MM.1S (cell line): Measurements from ENCODE around the gene ANKK1.

Experiments
- DNase-seq: peaks from one replicate; pipeline ENCODE4 v3.0.0-alpha.2; 2015
- H2AFZ ChIP-seq: fragments of 300-600 bp; sonication (generic); 2 replicates; pipeline ENCODE4 v1.6.0; 2016; ENCODE audit warnings: antibody characterized with exemption, low read length
- H3F3A ChIP-seq: fragments of 300-600 bp; sonication (generic); 2 replicates; pipeline ENCODE4 v1.6.1; 2016; ENCODE audit warnings: mild to moderate bottlenecking, antibody characterized with exemption, low read length, moderate library complexity, mixed read lengths; ENCODE audit not compliant: insufficient read depth
- H3K27ac ChIP-seq: fragments of 300-600 bp; sonication (generic); 2 replicates; pipeline ENCODE4 v1.5.1; 2016; ENCODE audit warnings: mild to moderate bottlenecking, low read length
- H3K27me3 ChIP-seq: fragments of 300-600 bp; sonication (generic); replicated peaks from 2 replicates; pipeline ENCODE4 v1.6.0; 2016; ENCODE audit warnings: low read length; ENCODE audit not compliant: insufficient read depth
- H3K36me3 ChIP-seq: fragments of 300-600 bp; sonication (generic); replicated peaks from 2 replicates; pipeline ENCODE4 v1.6.1; 2016; ENCODE audit warnings: mild to moderate bottlenecking, low read length, mixed read lengths; ENCODE audit not compliant: insufficient read depth
- H3K4me1 ChIP-seq: fragments of 300-600 bp; sonication (generic); 2 replicates; pipeline ENCODE4 v1.6.1; 2016; ENCODE audit warnings: low read length, mixed read lengths
- H3K4me2 ChIP-seq: fragments of 300-600 bp; sonication (generic); 2 replicates; pipeline ENCODE4 v1.6.0; 2016; ENCODE audit warnings: low read depth, low read length
- H3K4me3 ChIP-seq: fragments of 300-600 bp; sonication (generic); 2 replicates; pipeline ENCODE4 v1.5.1; 2016; ENCODE audit warnings: low read length, mixed read lengths
- H3K79me2 ChIP-seq: fragments of 300-600 bp; sonication (generic); 2 replicates; pipeline ENCODE4 v1.6.1; 2016; ENCODE audit warnings: mixed run types, low read length, mixed read lengths
- H3K9ac ChIP-seq: fragments of 300-600 bp; sonication (generic); 2 replicates; pipeline ENCODE4 v1.6.1; 2016; ENCODE audit warnings: low read length, mixed read lengths
- H3K9me2 ChIP-seq: fragments of 300-600 bp; sonication (generic); replicated peaks from 2 replicates; pipeline ENCODE4 v1.6.1; 2016; ENCODE audit warnings: mild to moderate bottlenecking, low read length, mixed read lengths; ENCODE audit not compliant: insufficient read depth
- H3K9me3 ChIP-seq: fragments of 300-600 bp; sonication (generic); replicated peaks from 2 replicates; pipeline ENCODE4 v1.6.1; 2016; ENCODE audit warnings: mild to moderate bottlenecking, low read length, mixed read lengths; ENCODE audit not compliant: insufficient read depth
- H4K20me1 ChIP-seq: fragments of 300-600 bp; sonication (generic); 2 replicates; pipeline ENCODE4 v1.6.1; 2016; ENCODE audit warnings: mild to moderate bottlenecking, low read length, moderate library complexity, mixed read lengths; ENCODE audit not compliant: insufficient read depth
- EZH2 ChIP-seq: fragments of 300-600 bp; sonication (generic); optimal IDR thresholded peaks from 2 replicates; pipeline ENCODE3; 2017; ENCODE audit warnings: low read depth, mild to moderate bottlenecking, antibody characterized with exemption, low read length, mixed read lengths
- EZH2phosphoT487 ChIP-seq: fragments of 300-600 bp; sonication (generic); IDR thresholded peaks from 2 replicates; pipeline ENCODE4 v1.6.1; 2018; ENCODE audit warnings: antibody characterized with exemption, low read length
- TF ChIP-seq, protein P1 (sequence below): fragments of 300-600 bp; sonication (generic); IDR thresholded peaks from 2 replicates; pipeline ENCODE4 v1.5.1; 2016; ENCODE audit warnings: antibody characterized with exemption, low read length, mixed read lengths

Gene ANKK1

DNA sequence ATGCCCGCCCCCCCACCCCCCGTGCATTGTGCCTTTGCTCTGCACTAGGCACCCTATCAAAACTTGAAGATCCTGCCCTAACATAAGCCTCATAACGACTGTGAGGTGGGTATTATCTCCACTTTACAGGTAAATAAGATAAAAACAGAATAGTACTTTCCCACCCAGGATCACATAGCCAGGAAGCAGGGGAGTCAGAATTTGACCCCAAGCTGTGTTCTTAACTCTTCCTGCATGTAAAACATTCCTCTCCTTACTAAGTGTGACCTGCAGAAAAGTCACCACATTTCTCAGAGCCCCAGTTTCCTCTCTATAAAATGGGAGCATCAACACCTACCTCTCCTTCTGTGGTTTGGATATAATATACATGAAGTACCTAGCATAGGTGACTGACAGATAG lies 18.2 kb upstream of the ANKK1 start:
- no peaks in the 10 kb centered on the region for H3K27me3 ChIP-seq
- no peak for DNase-seq
- H3K4me3 ChIP-seq, result no peak overlapping the region
- H3K4me1 ChIP-seq, result no peaks in the 10 kb centered on the region
- no peaks in the 10 kb centered on the region for H3K79me2 ChIP-seq
- H2AFZ ChIP-seq, result no peak overlapping the region
- no peaks in the 10 kb centered on the region for H3K9me3 ChIP-seq
- no peak overlapping the region for H3K4me2 ChIP-seq
- H3F3A ChIP-seq, result no peaks in the 10 kb centered on the region
- no peaks in the 10 kb centered on the region for H3K9me2 ChIP-seq
- TF ChIP-seq EZH2phosphoT487 (no peak), EZH2 (no peak)
- TF ChIP-seq, protein P1, sequence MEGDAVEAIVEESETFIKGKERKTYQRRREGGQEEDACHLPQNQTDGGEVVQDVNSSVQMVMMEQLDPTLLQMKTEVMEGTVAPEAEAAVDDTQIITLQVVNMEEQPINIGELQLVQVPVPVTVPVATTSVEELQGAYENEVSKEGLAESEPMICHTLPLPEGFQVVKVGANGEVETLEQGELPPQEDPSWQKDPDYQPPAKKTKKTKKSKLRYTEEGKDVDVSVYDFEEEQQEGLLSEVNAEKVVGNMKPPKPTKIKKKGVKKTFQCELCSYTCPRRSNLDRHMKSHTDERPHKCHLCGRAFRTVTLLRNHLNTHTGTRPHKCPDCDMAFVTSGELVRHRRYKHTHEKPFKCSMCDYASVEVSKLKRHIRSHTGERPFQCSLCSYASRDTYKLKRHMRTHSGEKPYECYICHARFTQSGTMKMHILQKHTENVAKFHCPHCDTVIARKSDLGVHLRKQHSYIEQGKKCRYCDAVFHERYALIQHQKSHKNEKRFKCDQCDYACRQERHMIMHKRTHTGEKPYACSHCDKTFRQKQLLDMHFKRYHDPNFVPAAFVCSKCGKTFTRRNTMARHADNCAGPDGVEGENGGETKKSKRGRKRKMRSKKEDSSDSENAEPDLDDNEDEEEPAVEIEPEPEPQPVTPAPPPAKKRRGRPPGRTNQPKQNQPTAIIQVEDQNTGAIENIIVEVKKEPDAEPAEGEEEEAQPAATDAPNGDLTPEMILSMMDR, result no peak
- no peaks in the 10 kb centered on the region for H3K36me3 ChIP-seq
- no peaks in the 10 kb centered on the region for H4K20me1 ChIP-seq
- H3K27ac ChIP-seq, result no peak overlapping the region
- H3K9ac ChIP-seq, result no peak overlapping the region

DNA sequence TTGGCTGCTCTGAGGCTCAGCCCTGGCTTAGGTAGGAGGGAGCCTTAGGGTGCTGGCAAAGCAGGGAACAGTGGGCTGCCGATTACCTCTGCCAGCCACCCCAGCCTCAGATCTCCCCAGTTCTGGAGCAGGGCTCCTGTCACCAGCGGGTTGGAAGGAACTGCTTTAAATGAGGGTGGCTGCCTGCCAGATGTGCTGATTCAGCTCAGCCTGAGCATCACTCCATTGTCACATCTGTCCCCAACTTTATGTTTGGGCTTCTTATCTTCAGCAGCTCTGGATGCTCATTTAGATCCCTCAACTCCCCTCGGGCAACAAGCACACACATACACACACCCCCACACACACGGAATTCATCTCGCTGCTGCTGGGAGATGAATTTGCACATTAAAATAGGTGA lies 16.9 kb upstream of the ANKK1 start:
- no peak overlapping the region for H3K4me3 ChIP-seq
- H2AFZ ChIP-seq, result no peak overlapping the region
- H3K9me3 ChIP-seq, result no peaks in the 10 kb centered on the region
- no peaks in the 10 kb centered on the region for H4K20me1 ChIP-seq
- H3K9me2 ChIP-seq, result no peaks in the 10 kb centered on the region
- no peaks in the 10 kb centered on the region for H3K27me3 ChIP-seq
- no peaks in the 10 kb centered on the region for H3K4me1 ChIP-seq
- no peaks in the 10 kb centered on the region for H3F3A ChIP-seq
- H3K36me3 ChIP-seq, result no peaks in the 10 kb centered on the region
- TF ChIP-seq, protein P1, result no peak
- TF ChIP-seq EZH2phosphoT487 (no peak), EZH2 (no peak)
- DNase-seq, result no peak
- no peak overlapping the region for H3K27ac ChIP-seq
- H3K9ac ChIP-seq, result no peak overlapping the region
- no peak overlapping the region for H3K4me2 ChIP-seq
- no peaks in the 10 kb centered on the region for H3K79me2 ChIP-seq

DNA sequence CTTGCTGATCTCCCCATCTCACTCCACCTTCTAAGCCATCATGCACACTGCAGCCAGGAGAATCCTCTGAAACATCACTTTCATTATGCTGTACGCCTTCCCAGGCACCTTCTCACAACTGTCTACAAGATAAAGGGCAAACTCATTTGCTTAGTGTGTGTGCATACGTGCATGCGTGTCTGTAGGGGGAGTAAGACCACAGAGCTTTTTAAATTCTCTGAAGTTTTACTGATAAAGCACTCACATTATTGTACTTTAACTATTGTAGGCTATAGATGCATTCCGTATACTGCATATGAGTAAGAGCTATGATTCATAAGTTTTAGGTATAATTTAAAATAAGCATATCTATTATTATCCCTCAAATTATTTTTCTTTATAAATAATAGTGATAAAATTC lies 15.3 kb upstream of the ANKK1 start:
- no peaks in the 10 kb centered on the region for H3F3A ChIP-seq
- TF ChIP-seq EZH2phosphoT487 (no peak), EZH2 (no peak)
- TF ChIP-seq, protein P1, result no peak
- no peaks in the 10 kb centered on the region for H3K79me2 ChIP-seq
- no peaks in the 10 kb centered on the region for H3K27me3 ChIP-seq
- H2AFZ ChIP-seq, result no peak overlapping the region
- no peaks in the 10 kb centered on the region for H3K4me1 ChIP-seq
- no peaks in the 10 kb centered on the region for H4K20me1 ChIP-seq
- no peak overlapping the region for H3K9ac ChIP-seq
- no peaks in the 10 kb centered on the region for H3K9me3 ChIP-seq
- no peak overlapping the region for H3K4me2 ChIP-seq
- no peak for DNase-seq
- H3K9me2 ChIP-seq, result no peaks in the 10 kb centered on the region
- H3K27ac ChIP-seq, result no peak overlapping the region
- no peaks in the 10 kb centered on the region for H3K36me3 ChIP-seq
- H3K4me3 ChIP-seq, result no peak overlapping the region
